T47D (cell line): ENCODE measurements around the gene ACCSL.

Source experiments
- DNase-seq, 2 experiments: peaks; one replicate each; pipeline versions ENCODE4 v3.0.0 to v3.0.0-alpha.2; 2011 to 2012; ENCODE audit warnings: low read depth in 1 of 2, low spot score in 1 of 2
- JUND ChIP-seq: IDR thresholded peaks from 2 replicates; pipeline ENCODE4 v1.6.1; 2012; ENCODE audit warnings: low read depth
- in situ Hi-C: cut with HindIII; loops from 2 replicates; pipeline ENCODE4 v1.10.0; 2016; ENCODE audit warnings: low sequenced_read_pairs, low pct_unique_long_range_greater_than_20kb

Gene ACCSL

GRCh38 chr11:44010789-44011251 lies 37.0 kb upstream of the ACCSL start:
- DNase-seq: no peak
- no peak for TF ChIP-seq JUND
- in situ Hi-C loops: no loop called here

DNA sequence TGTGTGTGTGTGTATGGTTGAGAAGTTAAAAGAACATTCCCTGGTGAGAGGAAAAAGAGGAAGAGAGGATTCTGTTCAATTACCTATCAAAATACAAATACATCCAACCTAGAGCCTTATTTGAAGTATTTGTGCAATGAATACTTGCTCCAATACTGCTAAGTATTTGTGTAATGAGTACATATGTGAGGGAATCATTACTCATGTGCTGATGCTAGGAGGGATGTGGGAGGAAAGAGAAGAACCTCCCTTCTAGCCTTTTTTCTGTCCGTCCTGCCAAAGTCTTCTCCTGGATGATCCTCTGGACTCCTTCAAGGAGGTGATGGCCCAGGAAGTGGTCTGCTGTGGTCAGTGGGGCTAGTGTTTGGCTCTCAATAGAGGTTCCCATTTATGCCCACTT lies 36.0 kb upstream of the ACCSL start:
- no peak for TF ChIP-seq JUND
- DNase-seq: no peak
- in situ Hi-C loops: no loop called here

- DNase-seq: no peak
- TF ChIP-seq JUND: no peak
- in situ Hi-C loops: no loop called here
Measured at GRCh38 chr11:44014968-44015623, 32.7 kb upstream of the ACCSL start.

DNA sequence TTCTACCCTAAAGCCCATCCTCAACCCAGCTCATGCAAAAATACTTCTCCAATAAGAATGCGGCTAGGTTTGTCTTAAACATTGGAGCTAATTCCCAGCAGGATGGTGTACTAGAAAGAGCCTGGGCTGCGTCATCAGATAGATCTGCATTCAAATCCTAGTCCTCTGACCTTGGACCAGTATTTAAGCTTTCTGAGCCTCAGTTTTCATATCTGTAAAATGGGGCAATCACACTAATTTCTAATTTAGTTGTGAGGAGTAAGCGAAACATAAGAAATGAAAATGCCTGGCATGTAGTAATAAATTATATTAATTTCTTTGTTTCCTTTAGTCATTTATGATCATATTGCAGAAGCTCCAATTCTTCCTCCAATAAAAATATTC lies 32.2 kb upstream of the ACCSL start:
- no peak for DNase-seq
- in situ Hi-C loops: no loop called here
- no peak for TF ChIP-seq JUND

- in situ Hi-C loops: no loop called here
- TF ChIP-seq JUND: no peak
- no peak for DNase-seq
Measured at GRCh38 chr11:44016131-44016530, 31.6 kb upstream of the ACCSL start.

GRCh38 chr11:44016546-44017442 lies 31.0 kb upstream of the ACCSL start:
- in situ Hi-C loops: no loop called here
- DNase-seq: no peak
- TF ChIP-seq JUND: no peak

- in situ Hi-C loops: no loop called here
- no peak for DNase-seq
Measured at GRCh38 chr11:44017443-44018126, 30.2 kb upstream of the ACCSL start.

GRCh38 chr11:44018127-44018521 lies 29.7 kb upstream of the ACCSL start:
- in situ Hi-C loops: no loop called here
- no peak for TF ChIP-seq JUND
- DNase-seq: no peak

More at GRCh38 chr11:44017443-44018126, 30.2 kb upstream of the ACCSL start:
- TF ChIP-seq JUND: no peak

DNA sequence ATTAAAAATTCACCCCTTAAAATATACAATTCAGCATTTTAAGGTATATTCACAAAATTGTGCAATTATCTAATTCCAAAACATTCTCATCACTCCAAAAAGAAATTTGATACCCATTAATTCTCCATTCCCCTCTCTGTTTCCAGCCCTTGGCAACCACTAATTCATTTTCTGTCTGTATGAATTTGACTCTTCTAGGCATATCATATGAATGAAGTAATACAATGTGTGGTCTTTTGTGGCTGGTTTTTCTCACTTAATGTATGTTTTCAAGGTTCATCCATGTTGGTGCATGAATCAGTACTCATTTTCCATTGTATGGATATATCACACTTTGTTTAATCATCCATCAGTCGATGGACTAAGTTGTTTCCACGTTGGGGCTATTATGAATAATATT lies 29.0 kb upstream of the ACCSL start:
- no peak for TF ChIP-seq JUND
- in situ Hi-C loops: no loop called here
- DNase-seq: no peak

DNA sequence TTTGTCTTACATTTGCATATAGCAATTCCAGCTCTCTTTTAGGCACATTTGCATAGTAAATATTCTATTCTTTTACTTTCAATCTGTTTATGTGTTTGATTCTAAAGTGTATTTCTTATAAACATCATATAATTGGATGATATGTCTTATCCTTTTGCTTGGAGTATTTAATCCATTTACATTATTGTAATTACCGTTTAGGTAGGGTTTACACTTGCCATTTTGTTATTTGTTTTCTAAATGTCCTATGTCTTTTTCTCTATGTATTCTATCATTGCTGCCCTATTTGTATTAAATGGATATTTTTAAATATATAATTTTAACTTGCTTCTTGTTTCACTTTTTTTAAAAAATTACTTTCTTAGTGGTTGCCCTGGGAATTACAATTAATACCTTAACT lies 22.8 kb upstream of the ACCSL start:
- no peak for DNase-seq
- no peak for TF ChIP-seq JUND
- in situ Hi-C loops: no loop called here

- no peak for TF ChIP-seq JUND
- in situ Hi-C loops: no loop called here
- DNase-seq: no peak
Measured at GRCh38 chr11:44025727-44026126, 22.1 kb upstream of the ACCSL start.

GRCh38 chr11:44028401-44028800 lies 19.4 kb upstream of the ACCSL start:
- in situ Hi-C loops: no loop called here
- TF ChIP-seq JUND: no peak
- no peak for DNase-seq
